ENCODE measurements around the gene ETS1.

Gene ETS1

DNA sequence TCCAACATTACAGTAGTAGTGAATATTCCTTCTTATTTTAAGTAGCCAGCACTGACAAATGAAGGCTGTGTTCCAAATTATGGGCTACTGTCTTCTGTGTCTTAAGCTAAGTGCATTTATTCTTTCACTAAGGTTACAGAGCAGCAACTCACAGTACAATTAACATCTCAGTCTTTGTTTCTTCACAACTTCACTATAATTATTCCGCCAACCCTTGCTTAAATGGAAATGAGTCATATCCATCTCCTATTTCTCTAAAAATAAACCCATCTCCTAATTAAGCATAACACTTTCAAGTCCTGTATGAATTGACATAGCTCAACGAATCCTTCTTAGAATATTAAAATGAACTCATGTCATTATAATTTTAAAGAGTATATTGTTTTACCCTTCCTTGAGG is 6.7 kb downstream of the ETS1 start:
- ATAC-seq (ENCODE audit: low read depth) = no peak
- Histone ChIP-seq H3K27ac (ENCODE audit: poor library complexity, severe bottlenecking) (no peak overlapping the region), H3K4me1 (ENCODE audit: insufficient read depth, poor library complexity, severe bottlenecking) (peaks cover 14% of the 10 kb centered on the region), H3K9me3 (ENCODE audit: severe bottlenecking) (no peaks in the 10 kb centered on the region), H3K36me3 (ENCODE audit: low read depth) (no peaks in the 10 kb centered on the region), H3K4me3 (ENCODE audit: severe bottlenecking) (no peak overlapping the region), H3K27me3 (ENCODE audit: insufficient read depth, poor library complexity, severe bottlenecking) (no peaks in the 10 kb centered on the region)
- TF ChIP-seq, protein P1, sequence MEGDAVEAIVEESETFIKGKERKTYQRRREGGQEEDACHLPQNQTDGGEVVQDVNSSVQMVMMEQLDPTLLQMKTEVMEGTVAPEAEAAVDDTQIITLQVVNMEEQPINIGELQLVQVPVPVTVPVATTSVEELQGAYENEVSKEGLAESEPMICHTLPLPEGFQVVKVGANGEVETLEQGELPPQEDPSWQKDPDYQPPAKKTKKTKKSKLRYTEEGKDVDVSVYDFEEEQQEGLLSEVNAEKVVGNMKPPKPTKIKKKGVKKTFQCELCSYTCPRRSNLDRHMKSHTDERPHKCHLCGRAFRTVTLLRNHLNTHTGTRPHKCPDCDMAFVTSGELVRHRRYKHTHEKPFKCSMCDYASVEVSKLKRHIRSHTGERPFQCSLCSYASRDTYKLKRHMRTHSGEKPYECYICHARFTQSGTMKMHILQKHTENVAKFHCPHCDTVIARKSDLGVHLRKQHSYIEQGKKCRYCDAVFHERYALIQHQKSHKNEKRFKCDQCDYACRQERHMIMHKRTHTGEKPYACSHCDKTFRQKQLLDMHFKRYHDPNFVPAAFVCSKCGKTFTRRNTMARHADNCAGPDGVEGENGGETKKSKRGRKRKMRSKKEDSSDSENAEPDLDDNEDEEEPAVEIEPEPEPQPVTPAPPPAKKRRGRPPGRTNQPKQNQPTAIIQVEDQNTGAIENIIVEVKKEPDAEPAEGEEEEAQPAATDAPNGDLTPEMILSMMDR (IDR thresholded peaks at IDR 0.05; ENCODE audit: poor library complexity, severe bottlenecking) = no peak
- no peak for DNase-seq (ENCODE audit: low spot score)

DNA sequence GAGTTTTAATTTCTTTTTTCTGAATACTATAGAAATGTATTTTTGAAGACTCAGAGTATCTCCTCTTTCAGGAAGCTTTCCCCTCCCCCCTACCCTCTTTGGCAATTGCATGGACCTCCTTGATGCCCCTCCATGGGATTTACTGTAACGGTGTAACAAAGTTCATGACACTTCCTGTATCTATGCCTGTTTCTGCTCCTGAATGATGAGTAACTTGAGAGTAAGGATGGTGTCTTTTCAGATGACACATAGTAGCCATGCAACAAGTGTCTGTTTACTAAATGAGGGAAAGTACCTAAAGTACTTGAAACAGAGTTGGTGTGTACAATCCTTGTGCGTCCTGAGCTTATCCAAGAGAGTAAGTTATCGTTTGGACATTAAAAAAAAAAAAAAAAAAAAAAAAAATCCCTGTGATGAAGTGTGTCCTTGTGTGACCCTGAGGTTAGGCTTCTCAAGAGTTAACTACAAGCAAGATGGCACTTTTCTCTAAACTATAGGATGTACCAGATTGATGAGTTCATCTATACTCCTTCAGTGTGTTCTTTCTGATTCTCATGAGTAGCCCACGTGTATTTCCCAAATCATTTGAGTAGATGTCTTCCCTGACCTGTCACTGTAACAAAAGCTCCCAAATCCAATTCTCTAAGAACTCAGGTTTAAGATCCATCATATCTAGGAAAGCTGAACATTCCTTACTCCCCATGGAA is 7.4 kb downstream of the ETS1 start:
- Histone ChIP-seq H3K4me3 (ENCODE audit: severe bottlenecking) (no peak overlapping the region), H3K4me1 (ENCODE audit: insufficient read depth, poor library complexity, severe bottlenecking) (peaks cover 14% of the 10 kb centered on the region), H3K9me3 (ENCODE audit: severe bottlenecking) (no peaks in the 10 kb centered on the region), H3K36me3 (ENCODE audit: low read depth) (no peaks in the 10 kb centered on the region), H3K27ac (ENCODE audit: poor library complexity, severe bottlenecking) (no peak overlapping the region), H3K27me3 (ENCODE audit: insufficient read depth, poor library complexity, severe bottlenecking) (no peaks in the 10 kb centered on the region)
- TF ChIP-seq, protein P1 (IDR thresholded peaks at IDR 0.05; ENCODE audit: poor library complexity, severe bottlenecking) = no peak
- ATAC-seq (ENCODE audit: low read depth) (peak; percentile 48; the same call in 1 of the 3 replicates), DNase-seq (ENCODE audit: low spot score) (no peak)

DNA sequence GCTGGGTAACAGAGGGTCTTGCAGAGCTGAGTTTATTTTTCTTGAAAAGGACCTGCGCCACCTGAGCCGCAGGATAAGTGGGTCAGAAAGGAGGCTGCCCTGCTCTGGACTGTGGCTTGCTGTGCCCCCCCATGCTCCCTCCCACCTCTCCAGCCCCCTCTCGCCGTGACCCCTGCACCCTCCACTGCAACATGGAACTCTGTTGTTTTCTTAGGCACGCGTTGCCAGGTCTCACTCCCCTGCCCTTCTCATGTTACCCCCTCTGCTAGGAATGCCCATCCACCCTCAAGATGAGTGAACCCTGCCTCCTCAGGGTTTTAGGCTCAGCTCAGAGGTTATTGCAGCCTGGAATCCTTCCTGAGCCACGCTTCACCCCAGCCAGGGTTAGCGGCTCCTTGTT is 10.8 kb downstream of the ETS1 start:
- Histone ChIP-seq H3K36me3 (ENCODE audit: low read depth) (no peaks in the 10 kb centered on the region), H3K4me3 (ENCODE audit: severe bottlenecking) (no peak overlapping the region), H3K27ac (ENCODE audit: poor library complexity, severe bottlenecking) (no peak overlapping the region), H3K4me1 (ENCODE audit: insufficient read depth, poor library complexity, severe bottlenecking) (peaks cover 2% of the 10 kb centered on the region), H3K9me3 (ENCODE audit: severe bottlenecking) (peaks cover 4% of the 10 kb centered on the region), H3K27me3 (ENCODE audit: insufficient read depth, poor library complexity, severe bottlenecking) (no peaks in the 10 kb centered on the region)
- DNase-seq (ENCODE audit: low spot score) (no peak), ATAC-seq (ENCODE audit: low read depth) (no peak)
- TF ChIP-seq, protein P1 (IDR thresholded peaks at IDR 0.05; ENCODE audit: poor library complexity, severe bottlenecking) = no peak

DNA sequence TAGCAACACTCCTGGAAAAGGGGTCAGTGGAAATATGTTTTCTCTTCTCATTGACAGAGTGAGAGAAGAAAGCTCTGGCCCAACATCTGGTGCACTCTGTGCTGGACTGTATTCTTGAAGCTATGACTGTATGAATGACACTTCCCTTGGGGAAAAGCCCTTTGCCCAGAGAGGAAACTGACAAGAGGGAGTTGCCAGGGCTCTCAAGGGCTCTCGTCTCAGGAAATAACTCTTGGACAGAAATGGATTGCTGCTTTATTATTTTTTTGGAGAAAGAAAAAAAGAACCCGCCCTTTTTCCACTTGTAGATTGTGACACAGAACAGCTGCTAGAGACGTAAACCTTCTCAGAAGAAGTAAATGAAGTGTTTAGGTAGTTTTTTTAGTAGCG is 11.4 kb downstream of the ETS1 start:
- DNase-seq (ENCODE audit: low spot score) = no peak
- Histone ChIP-seq H3K4me3 (ENCODE audit: severe bottlenecking) (no peak overlapping the region), H3K4me1 (ENCODE audit: insufficient read depth, poor library complexity, severe bottlenecking) (peaks cover 2% of the 10 kb centered on the region), H3K27me3 (ENCODE audit: insufficient read depth, poor library complexity, severe bottlenecking) (no peaks in the 10 kb centered on the region), H3K9me3 (ENCODE audit: severe bottlenecking) (peaks cover 4% of the 10 kb centered on the region), H3K27ac (ENCODE audit: poor library complexity, severe bottlenecking) (no peak overlapping the region), H3K36me3 (ENCODE audit: low read depth) (no peaks in the 10 kb centered on the region)
- TF ChIP-seq, protein P1 (IDR thresholded peaks at IDR 0.05; ENCODE audit: poor library complexity, severe bottlenecking) = no peak
- no peak for ATAC-seq (ENCODE audit: low read depth)
